K562 (cell line): ENCODE data around the gene DLG3. TPM values are rescaled to one million over a fixed set of nuclear protein-coding genes. Genes with fewer than 3 reads are reported as not detected.

ENCODE experiments used
- ATAC-seq: fragments of 200-7000 bp; cut with Tn5 transposase; 3 replicates; pipeline ENCODE4 v1.9.1; 2020; ENCODE audit warnings: moderate library complexity
- BruUV-seq: library from RNA; stranded (reverse); fragments of 400-500 nt; replicated peaks from 2 replicates; lab custom pipeline; 2021; lab: Mats Ljungman, UMichigan
- CTCF ChIA-PET: fragments of 300-600 bp; formaldehyde crosslinking; extraction: SDS; loops from one replicate; lab custom pipeline; 2021; ENCODE audit warnings: low intra/inter-chr PET ratio; lab: Yijun Ruan, JAX
- POLR2A ChIA-PET: fragments of 300-600, 350-650 bp; sonication (Branson Sonifier 250); formaldehyde crosslinking; extraction: SDS; loops from one replicate; lab custom pipeline; 2021; ENCODE audit warnings: antibody characterized with exemption, inconsistent platforms; lab: Yijun Ruan, JAX
- DNase-seq, 4 experiments: peaks; one replicate each; pipeline versions ENCODE4 v3.0.0 to v3.0.0-alpha.2; 2011 to 2018; ENCODE audit warnings: low spot score in 3 of 4, mixed read lengths in 3 of 4; ENCODE audit errors: extremely low read depth in 1 of 4
- FAIRE-seq: peaks from 2 replicates; lab custom pipeline; 2011; peaks lifted over from hg19 to GRCh38; lab: Jason Lieb, UNC
- H2AFZ ChIP-seq: 2 replicates; pipeline ENCODE4 v1.6.0; 2011; ENCODE audit warnings: low read depth, low read length, control low read depth, inconsistent platforms
- H3K27ac ChIP-seq: fragments of 200-600 bp; 3 replicates; pipeline ENCODE4 v1.8.0; 2011; ENCODE audit warnings: low read depth, mild to moderate bottlenecking, control low read depth, inconsistent platforms, low read length, moderate library complexity, mixed read lengths; ENCODE audit errors: extremely low read depth
- H3K27me3 ChIP-seq, 2 experiments: fragments of 300-600 bp in 1 of 2; 2 replicates in 1 of 2; 3 replicates in 1 of 2; pipeline versions ENCODE4 v1.6.0 to v1.8.0; 2011; ENCODE audit warnings: inconsistent platforms in 2 of 2, low read length in 2 of 2, mild to moderate bottlenecking in 1 of 2, mixed read lengths in 1 of 2, moderate library complexity in 1 of 2; ENCODE audit not compliant: control insufficient read depth in 2 of 2, insufficient read depth in 2 of 2
- H3K36me3 ChIP-seq: fragments of 300-600 bp; 3 replicates; pipeline ENCODE4 v1.8.0; 2011; ENCODE audit warnings: mild to moderate bottlenecking, low read length, inconsistent platforms; ENCODE audit not compliant: control insufficient read depth, insufficient read depth
- H3K4me1 ChIP-seq, 2 experiments: fragments of 200-600 bp in 1 of 2; replicated peaks in 1 of 2; 2 replicates in 1 of 2; 3 replicates in 1 of 2; pipeline versions ENCODE4 v1.5.1 to v1.8.0; 2011; ENCODE audit warnings: inconsistent platforms in 2 of 2, low read length in 2 of 2, mild to moderate bottlenecking in 1 of 2, mixed read lengths in 1 of 2, moderate library complexity in 1 of 2; ENCODE audit not compliant: control insufficient read depth in 2 of 2, insufficient read depth in 2 of 2
- H3K4me2 ChIP-seq: 2 replicates; pipeline ENCODE4 v1.6.1; 2011; ENCODE audit warnings: low read length, control low read depth, inconsistent platforms, mixed read lengths; ENCODE audit not compliant: insufficient read depth
- H3K4me3 ChIP-seq: fragments of 200-600 bp; sonication (generic), shearing (Covaris generic); 2 replicates; pipeline ENCODE4 v1.5.1; 2016; ENCODE audit warnings: control low read depth, inconsistent platforms
- H3K79me2 ChIP-seq: fragments of 200-600 bp; 3 replicates; pipeline ENCODE4 v1.8.0; 2011; ENCODE audit warnings: low read length, inconsistent platforms; ENCODE audit not compliant: control insufficient read depth, insufficient read depth
- H3K9ac ChIP-seq, 2 experiments: 2 replicates each; pipeline versions ENCODE4 v1.6.0 to v1.6.1; 2011; ENCODE audit warnings: low read depth in 2 of 2, low read length in 2 of 2, control low read depth in 1 of 2, inconsistent platforms in 1 of 2, mild to moderate bottlenecking in 1 of 2, mixed read lengths in 1 of 2; ENCODE audit not compliant: insufficient read depth in 1 of 2
- H3K9me1 ChIP-seq: one replicate; pipeline ENCODE4 v1.6.0; 2011; ENCODE audit warnings: inconsistent platforms, mild to moderate bottlenecking, low read length, moderate library complexity; ENCODE audit not compliant: control insufficient read depth, insufficient read depth
- H3K9me3 ChIP-seq: replicated peaks from 2 replicates; pipeline ENCODE4 v1.5.1; 2011; ENCODE audit warnings: low read depth, low read length, inconsistent platforms; ENCODE audit not compliant: control insufficient read depth, insufficient read depth
- H4K20me1 ChIP-seq: replicated peaks from 2 replicates; pipeline ENCODE4 v1.6.1; 2011; ENCODE audit warnings: low read length, inconsistent platforms, mixed read lengths; ENCODE audit not compliant: control insufficient read depth, insufficient read depth
- E2F1 ChIP-seq: sonication (generic); formaldehyde crosslinking; IDR thresholded peaks from 2 replicates; pipeline ENCODE4 v1.8.1; 2023; ENCODE audit warnings: mild to moderate bottlenecking, missing genetic modification reagents, moderate library complexity
- MCM3 ChIP-seq: fragments of 450-650 bp; IDR thresholded peaks from 2 replicates; pipeline ENCODE4 v1.6.1; 2016
- SRSF3 ChIP-seq: fragments of 200-400 bp; formaldehyde crosslinking; IDR thresholded peaks from 2 replicates; pipeline ENCODE4 v1.6.1; 2016; ENCODE audit warnings: mild to moderate bottlenecking, low read length, moderate library complexity; ENCODE audit not compliant: insufficient read depth
- ZNF696 ChIP-seq: fragments of 250-450 bp; sonication (Bioruptor Pico); conservative IDR thresholded peaks from 2 replicates; pipeline ENCODE4 v1.4.0; 2020; ENCODE audit warnings: mild to moderate bottlenecking, moderate library complexity
- ZNF766 ChIP-seq: fragments of 200-800 bp; sonication (Bioruptor generic); conservative IDR thresholded peaks from 2 replicates; pipeline ENCODE4 v1.6.1; 2016; ENCODE audit warnings: missing genetic modification characterization, missing compliant biosample characterization
- WGBS: fragments of 100-300 bp; shearing (Covaris generic); methylation state at CpG from one replicate; pipeline ENCODE4 v1.1.6; 2016; ENCODE audit warnings: low coverage, mixed read lengths; ENCODE audit not compliant: insufficient coverage; ENCODE audit errors: missing lambda C conversion rate; 5-methylcytosine and 5-hydroxymethylcytosine counted together
- in situ Hi-C: fragments of 300-500 bp; cut with MboI; formaldehyde crosslinking; loops from 4 replicates; pipeline ENCODE4 v1.15.0; 2018; ENCODE audit warnings: inconsistent platforms, mixed read lengths
- intact Hi-C: fragments of 100-400 bp; cut with micrococcal nuclease; formaldehyde crosslinking; loops from 2 replicates; pipeline ENCODE4 v1.14.2; 2022
- polyA plus RNA-seq, 8 experiments: library from polyadenylated mRNA; depleted of rRNA in 4 of 8; stranded (reverse) in 5 of 8; unstranded in 3 of 8; fragments of >200 nt; fragmentation: Nextera tagmentation in 2 of 8; fragmentation: Illumina TruSeq in 1 of 8; extraction: Ambion mirVana in 2 of 8; extraction: Trizol in 1 of 8; gene quantifications; 2 replicates each; pipeline versions ENCODE4 v1.2.1 to v1.2.3, GENCODE V29; 2011 to 2014; ENCODE audit warnings: inconsistent platforms in 1 of 8, missing spikeins in 1 of 8
- total RNA-seq, 7 experiments: library from RNA; depleted of rRNA in 6 of 7; stranded (reverse); fragments of >200 nt in 6 of 7; fragmentation: Illumina TruSeq in 2 of 7; extraction: Trizol in 2 of 7; gene quantifications; 2 replicates each; pipeline versions ENCODE4 v1.2.1 to v1.2.3, GENCODE V29; 2011 to 2021; ENCODE audit warnings: low replicate concordance in 1 of 7

DLG3 gene
- total and polyA plus RNA-seq, 9 of the 15 experiments (the other 6 are each of a cell fraction or from before 2014, with no cell fraction given), result 3.1 to 15.7 (median 8.8) TPM

- Histone ChIP-seq H3K9me1 (no peaks in the 10 kb centered on the region), H3K79me2 (no peaks in the 10 kb centered on the region), H3K36me3 (no peaks in the 10 kb centered on the region), H3K4me3 (no peak overlapping the region), H3K4me1 (no peaks in the 10 kb centered on the region), H2AFZ (no peak overlapping the region), H3K27me3 (no peaks in the 10 kb centered on the region), H4K20me1 (no peaks in the 10 kb centered on the region), H3K9ac (no peak overlapping the region), H3K9me3 (no peaks in the 10 kb centered on the region), H3K4me2 (no peak overlapping the region), H3K27ac (no peak overlapping the region)
- no peak for DNase-seq
- no peak for ATAC-seq
- TF ChIP-seq E2F1 (CRISPR knock-in tag) (no peak), MCM3 (no peak), ZNF766 (CRISPR knock-in tag) (no peak), SRSF3 (no peak), ZNF696 (CRISPR knock-in tag) (no peak)
- 0% methylated on average over 2 of the region's 3 CpGs for WGBS
- intact Hi-C loops, result no loop called here
- CTCF ChIA-PET, result no interaction called here
- BruUV-seq, result no TSS peak
- in situ Hi-C loops, result no loop called here
- POLR2A ChIA-PET, result no interaction called here
- no peak for FAIRE-seq
These were observed 104.8 kb downstream of the DLG3 start for GRCh38 chrX:70549429-70549828.
